GM10248 (cell line): ENCODE measurements around the gene ARHGAP26.
A peak's percentile ranks its signal among the peaks of the same experiment; 100 is the strongest.

ENCODE experiments used
- CTCF ChIA-PET: fragments of 300-600 bp; sonication (Branson Sonifier 250); formaldehyde crosslinking; extraction: SDS; loops from one replicate; lab custom pipeline; 2021; ENCODE audit warnings: antibody characterized with exemption; lab: Yijun Ruan, JAX
- POLR2A ChIA-PET: fragments of 350-650 bp; sonication (Branson Sonifier 250); formaldehyde crosslinking; extraction: SDS; loops from one replicate; lab custom pipeline; 2020; ENCODE audit warnings: antibody characterized with exemption; lab: Yijun Ruan, JAX
- DNase-seq: peaks from one replicate; pipeline ENCODE4 v3.0.0; 2012; ENCODE audit errors: extremely low spot score
- CTCF ChIP-seq: IDR thresholded peaks from 2 replicates; pipeline ENCODE4 v1.5.1; 2012; ENCODE audit warnings: mild to moderate bottlenecking, low read depth; ENCODE audit errors: extremely low read depth, missing control alignments, control extremely low read depth

The ARHGAP26 gene

GRCh38 chr5:143168921-143169810 lies 399.0 kb downstream of the ARHGAP26 start:
- DNase-seq = no peak
- ChIA-PET POLR2A (no interaction called here), CTCF (interaction anchor here (1.3 to 3.4 kb wide), 9 partner anchors 8 to 44 kb away, joined by 4 to 15 read pairs (median 6); no protein-coding TSS in a partner anchor)
- no peak for TF ChIP-seq CTCF

- POLR2A ChIA-PET = interaction anchor here (0.6 kb wide), 1 partner anchor 234 kb away, joined by 5 read pairs; no protein-coding TSS in a partner anchor
- no peak for TF ChIP-seq CTCF
- CTCF ChIA-PET = interaction anchor here (1.0 to 3.4 kb wide), 7 partner anchors 9 to 141 kb away, joined by 3 to 15 read pairs (median 4); no protein-coding TSS in a partner anchor
- no peak for DNase-seq
Observed at GRCh38 chr5:143170104-143170503, 399.9 kb downstream of the ARHGAP26 start.

GRCh38 chr5:143170977-143171376 lies 400.8 kb downstream of the ARHGAP26 start:
- POLR2A ChIA-PET = interaction anchor here (0.6 to 1.0 kb wide), 2 partner anchors 10 to 234 kb away, joined by 3 to 5 read pairs; no protein-coding TSS in a partner anchor
- DNase-seq = no peak
- CTCF ChIA-PET = interaction anchor here (0.8 to 3.4 kb wide), 8 partner anchors 10 to 142 kb away, joined by 3 to 15 read pairs (median 4); no protein-coding TSS in a partner anchor
- no peak for TF ChIP-seq CTCF

GRCh38 chr5:143172739-143173138 lies 402.6 kb downstream of the ARHGAP26 start:
- ChIA-PET POLR2A (no interaction called here), CTCF (interaction anchor here (1.2 to 4.2 kb wide), 3 partner anchors 11 to 231 kb away, joined by 3 to 22 read pairs (median 3); no protein-coding TSS in a partner anchor)
- TF ChIP-seq CTCF = no peak
- no peak for DNase-seq

GRCh38 chr5:143173139-143173889 lies 403.1 kb downstream of the ARHGAP26 start:
- ChIA-PET CTCF (interaction anchor here (1.2 to 4.2 kb wide), 5 partner anchors 9 to 231 kb away, joined by 3 to 22 read pairs (median 5); no protein-coding TSS in a partner anchor), POLR2A (interaction anchor here (0.8 kb wide), 1 partner anchor 12 kb away, joined by 3 read pairs; no protein-coding TSS in a partner anchor)
- DNase-seq = no peak
- no peak for TF ChIP-seq CTCF

GRCh38 chr5:143174714-143175398 lies 404.7 kb downstream of the ARHGAP26 start:
- TF ChIP-seq CTCF = no peak
- CTCF ChIA-PET = interaction anchor here (0.9 to 4.2 kb wide), 11 partner anchors 11 to 171 kb away, joined by 3 to 22 read pairs (median 3); no protein-coding TSS in a partner anchor
- POLR2A ChIA-PET = interaction anchor here (0.9 to 1.2 kb wide), 3 partner anchors 12 to 229 kb away, joined by 3 to 5 read pairs (median 4); partner anchors contain the start of gene NR3C1
- DNase-seq = peak; percentile 54
